ENCODE data around the gene ALDH1A2.
"Not testable (repeated sequence)": the region's sequence is repeated elsewhere in the genome, so short reads cannot be mapped to it uniquely, and the experiment has no call there.

ALDH1A2 gene

GRCh38 chr15:58083526-58083925 lies 18.0 kb upstream of the ALDH1A2 start:
- Histone ChIP-seq H3K4me1 (ENCODE audit: control insufficient read depth, insufficient read depth, low read length) (no peaks in the 10 kb centered on the region), H3K4me3 (ENCODE audit: low read length) (no peak overlapping the region), H3K27ac (ENCODE audit: low read depth, low read length) (no peak overlapping the region), H3K36me3 (ENCODE audit: control insufficient read depth, insufficient read depth, low read length) (no peaks in the 10 kb centered on the region), H3K27me3 (ENCODE audit: control insufficient read depth, insufficient read depth, low read length) (no peaks in the 10 kb centered on the region), H3K9ac (ENCODE audit: low read length) (no peak overlapping the region)

GRCh38 chr15:58081891-58082290 lies 16.4 kb upstream of the ALDH1A2 start:
- no peaks in the 10 kb centered on the region for H3K27me3 ChIP-seq (ENCODE audit: control insufficient read depth, insufficient read depth, low read length)
- H3K4me3 ChIP-seq (ENCODE audit: low read length), result no peak overlapping the region
- no peaks in the 10 kb centered on the region for H3K36me3 ChIP-seq (ENCODE audit: control insufficient read depth, insufficient read depth, low read length)
- H3K4me1 ChIP-seq (ENCODE audit: control insufficient read depth, insufficient read depth, low read length), result no peaks in the 10 kb centered on the region
- no peak overlapping the region for H3K9ac ChIP-seq (ENCODE audit: low read length)
- H3K27ac ChIP-seq (ENCODE audit: low read depth, low read length), result no peak overlapping the region

GRCh38 chr15:58081456-58081855 lies 15.9 kb upstream of the ALDH1A2 start:
- no peak overlapping the region for H3K4me3 ChIP-seq (ENCODE audit: low read length)
- no peaks in the 10 kb centered on the region for H3K27me3 ChIP-seq (ENCODE audit: control insufficient read depth, insufficient read depth, low read length)
- no peaks in the 10 kb centered on the region for H3K36me3 ChIP-seq (ENCODE audit: control insufficient read depth, insufficient read depth, low read length)
- H3K9ac ChIP-seq (ENCODE audit: low read length), result no peak overlapping the region
- H3K27ac ChIP-seq (ENCODE audit: low read depth, low read length), result no peak overlapping the region
- H3K4me1 ChIP-seq (ENCODE audit: control insufficient read depth, insufficient read depth, low read length), result no peaks in the 10 kb centered on the region

- not testable (repeated sequence) for H3K27ac ChIP-seq (ENCODE audit: low read depth, low read length); H3K9ac ChIP-seq (ENCODE audit: low read length); H3K4me3 ChIP-seq (ENCODE audit: low read length); H3K27me3 ChIP-seq (ENCODE audit: control insufficient read depth, insufficient read depth, low read length); H3K36me3 ChIP-seq (ENCODE audit: control insufficient read depth, insufficient read depth, low read length); H3K4me1 ChIP-seq (ENCODE audit: control insufficient read depth, insufficient read depth, low read length)
These were observed 15.4 kb upstream of the ALDH1A2 start for GRCh38 chr15:58080959-58081358.

- Histone ChIP-seq H3K4me3 (ENCODE audit: low read length) (no peak overlapping the region), H3K9ac (ENCODE audit: low read length) (no peak overlapping the region), H3K27ac (ENCODE audit: low read depth, low read length) (no peak overlapping the region), H3K4me1 (ENCODE audit: control insufficient read depth, insufficient read depth, low read length) (no peaks in the 10 kb centered on the region), H3K36me3 (ENCODE audit: control insufficient read depth, insufficient read depth, low read length) (no peaks in the 10 kb centered on the region), H3K27me3 (ENCODE audit: control insufficient read depth, insufficient read depth, low read length) (no peaks in the 10 kb centered on the region)
These were observed 14.9 kb upstream of the ALDH1A2 start for GRCh38 chr15:58080398-58080797.

GRCh38 chr15:58078591-58078990 lies 13.1 kb upstream of the ALDH1A2 start:
- Histone ChIP-seq H3K36me3 (ENCODE audit: control insufficient read depth, insufficient read depth, low read length) (no peaks in the 10 kb centered on the region), H3K4me1 (ENCODE audit: control insufficient read depth, insufficient read depth, low read length) (no peaks in the 10 kb centered on the region), H3K9ac (ENCODE audit: low read length) (no peak overlapping the region), H3K27ac (ENCODE audit: low read depth, low read length) (no peak overlapping the region), H3K4me3 (ENCODE audit: low read length) (no peak overlapping the region), H3K27me3 (ENCODE audit: control insufficient read depth, insufficient read depth, low read length) (no peaks in the 10 kb centered on the region)

- no peaks in the 10 kb centered on the region for H3K4me1 ChIP-seq (ENCODE audit: control insufficient read depth, insufficient read depth, low read length)
- H3K27me3 ChIP-seq (ENCODE audit: control insufficient read depth, insufficient read depth, low read length), result no peaks in the 10 kb centered on the region
- H3K9ac ChIP-seq (ENCODE audit: low read length), result no peak overlapping the region
- no peak overlapping the region for H3K27ac ChIP-seq (ENCODE audit: low read depth, low read length)
- H3K4me3 ChIP-seq (ENCODE audit: low read length), result no peak overlapping the region
- no peaks in the 10 kb centered on the region for H3K36me3 ChIP-seq (ENCODE audit: control insufficient read depth, insufficient read depth, low read length)
These were observed 11.9 kb upstream of the ALDH1A2 start for GRCh38 chr15:58077427-58077826.

GRCh38 chr15:58074452-58074851 lies 8.9 kb upstream of the ALDH1A2 start:
- H3K36me3 ChIP-seq (ENCODE audit: control insufficient read depth, insufficient read depth, low read length), result no peaks in the 10 kb centered on the region
- no peak overlapping the region for H3K27ac ChIP-seq (ENCODE audit: low read depth, low read length)
- no peaks in the 10 kb centered on the region for H3K4me1 ChIP-seq (ENCODE audit: control insufficient read depth, insufficient read depth, low read length)
- H3K27me3 ChIP-seq (ENCODE audit: control insufficient read depth, insufficient read depth, low read length), result no peaks in the 10 kb centered on the region
- H3K4me3 ChIP-seq (ENCODE audit: low read length), result no peak overlapping the region
- H3K9ac ChIP-seq (ENCODE audit: low read length), result no peak overlapping the region

- no peak overlapping the region for H3K27ac ChIP-seq (ENCODE audit: low read depth, low read length)
- no peak overlapping the region for H3K9ac ChIP-seq (ENCODE audit: low read length)
- no peak overlapping the region for H3K4me3 ChIP-seq (ENCODE audit: low read length)
- no peaks in the 10 kb centered on the region for H3K36me3 ChIP-seq (ENCODE audit: control insufficient read depth, insufficient read depth, low read length)
- peaks cover 6% of the 10 kb centered on the region for H3K27me3 ChIP-seq (ENCODE audit: control insufficient read depth, insufficient read depth, low read length)
- H3K4me1 ChIP-seq (ENCODE audit: control insufficient read depth, insufficient read depth, low read length), result no peaks in the 10 kb centered on the region
These were observed 5.4 kb upstream of the ALDH1A2 start for GRCh38 chr15:58070801-58071418.

- H3K4me1 ChIP-seq (ENCODE audit: control insufficient read depth, insufficient read depth, low read length), result no peaks in the 10 kb centered on the region
- no peaks in the 10 kb centered on the region for H3K36me3 ChIP-seq (ENCODE audit: control insufficient read depth, insufficient read depth, low read length)
- H3K4me3 ChIP-seq (ENCODE audit: low read length), result no peak overlapping the region
- H3K9ac ChIP-seq (ENCODE audit: low read length), result no peak overlapping the region
- H3K27me3 ChIP-seq (ENCODE audit: control insufficient read depth, insufficient read depth, low read length), result peaks cover 15% of the 10 kb centered on the region
- H3K27ac ChIP-seq (ENCODE audit: low read depth, low read length), result no peak overlapping the region
These were observed 3.5 kb upstream of the ALDH1A2 start for GRCh38 chr15:58069008-58069407.

GRCh38 chr15:58066042-58066867 lies 744 bp upstream of the ALDH1A2 start:
- peaks cover 19% of the 10 kb centered on the region for H3K27me3 ChIP-seq (ENCODE audit: control insufficient read depth, insufficient read depth, low read length)
- no peaks in the 10 kb centered on the region for H3K4me1 ChIP-seq (ENCODE audit: control insufficient read depth, insufficient read depth, low read length)
- H3K36me3 ChIP-seq (ENCODE audit: control insufficient read depth, insufficient read depth, low read length), result no peaks in the 10 kb centered on the region
- H3K4me3 ChIP-seq (ENCODE audit: low read length), result peak overlapping the region; percentile 54
- H3K9ac ChIP-seq (ENCODE audit: low read length), result no peak overlapping the region
- no peak overlapping the region for H3K27ac ChIP-seq (ENCODE audit: low read depth, low read length)

GRCh38 chr15:58064980-58065444 lies 499 bp downstream of the ALDH1A2 start:
- H3K4me3 ChIP-seq (ENCODE audit: low read length), result no peak overlapping the region
- no peak overlapping the region for H3K27ac ChIP-seq (ENCODE audit: low read depth, low read length)
- no peaks in the 10 kb centered on the region for H3K36me3 ChIP-seq (ENCODE audit: control insufficient read depth, insufficient read depth, low read length)
- H3K27me3 ChIP-seq (ENCODE audit: control insufficient read depth, insufficient read depth, low read length), result peaks cover 19% of the 10 kb centered on the region
- H3K4me1 ChIP-seq (ENCODE audit: control insufficient read depth, insufficient read depth, low read length), result no peaks in the 10 kb centered on the region
- no peak overlapping the region for H3K9ac ChIP-seq (ENCODE audit: low read length)

Measured in rectal smooth muscle tissue (tissue), 1 donor.